Measurements from ENCODE around the gene ZBTB47.

ZBTB47 gene

DNA sequence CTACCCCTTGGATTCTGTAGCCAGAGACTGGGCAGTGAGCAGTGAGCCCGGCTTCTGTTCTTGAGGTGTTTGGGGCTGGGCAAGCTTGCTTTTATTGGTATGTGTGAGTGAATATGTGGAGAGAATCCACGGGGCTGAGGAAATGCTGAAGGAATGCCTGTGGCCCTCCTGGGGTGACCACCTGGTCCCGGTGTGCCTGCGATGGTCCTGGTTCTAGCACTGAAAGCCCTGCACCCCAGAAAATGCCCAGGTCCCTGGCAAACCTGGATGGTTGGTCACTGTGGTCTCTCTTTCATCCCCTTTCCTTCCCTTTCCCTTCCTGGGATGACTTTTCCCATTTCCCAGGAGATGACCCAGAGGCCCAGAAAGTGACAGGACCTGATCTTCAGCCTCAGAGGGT is 4.2 kb downstream of the ZBTB47 start:
- no peak for TF ChIP-seq ZFX (IDR thresholded peaks at IDR 0.05)
- TF ChIP-seq, protein P1, sequence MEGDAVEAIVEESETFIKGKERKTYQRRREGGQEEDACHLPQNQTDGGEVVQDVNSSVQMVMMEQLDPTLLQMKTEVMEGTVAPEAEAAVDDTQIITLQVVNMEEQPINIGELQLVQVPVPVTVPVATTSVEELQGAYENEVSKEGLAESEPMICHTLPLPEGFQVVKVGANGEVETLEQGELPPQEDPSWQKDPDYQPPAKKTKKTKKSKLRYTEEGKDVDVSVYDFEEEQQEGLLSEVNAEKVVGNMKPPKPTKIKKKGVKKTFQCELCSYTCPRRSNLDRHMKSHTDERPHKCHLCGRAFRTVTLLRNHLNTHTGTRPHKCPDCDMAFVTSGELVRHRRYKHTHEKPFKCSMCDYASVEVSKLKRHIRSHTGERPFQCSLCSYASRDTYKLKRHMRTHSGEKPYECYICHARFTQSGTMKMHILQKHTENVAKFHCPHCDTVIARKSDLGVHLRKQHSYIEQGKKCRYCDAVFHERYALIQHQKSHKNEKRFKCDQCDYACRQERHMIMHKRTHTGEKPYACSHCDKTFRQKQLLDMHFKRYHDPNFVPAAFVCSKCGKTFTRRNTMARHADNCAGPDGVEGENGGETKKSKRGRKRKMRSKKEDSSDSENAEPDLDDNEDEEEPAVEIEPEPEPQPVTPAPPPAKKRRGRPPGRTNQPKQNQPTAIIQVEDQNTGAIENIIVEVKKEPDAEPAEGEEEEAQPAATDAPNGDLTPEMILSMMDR (conservative IDR thresholded peaks at IDR 0.05) = no peak
- H3K27ac ChIP-seq = no peak overlapping the region

DNA sequence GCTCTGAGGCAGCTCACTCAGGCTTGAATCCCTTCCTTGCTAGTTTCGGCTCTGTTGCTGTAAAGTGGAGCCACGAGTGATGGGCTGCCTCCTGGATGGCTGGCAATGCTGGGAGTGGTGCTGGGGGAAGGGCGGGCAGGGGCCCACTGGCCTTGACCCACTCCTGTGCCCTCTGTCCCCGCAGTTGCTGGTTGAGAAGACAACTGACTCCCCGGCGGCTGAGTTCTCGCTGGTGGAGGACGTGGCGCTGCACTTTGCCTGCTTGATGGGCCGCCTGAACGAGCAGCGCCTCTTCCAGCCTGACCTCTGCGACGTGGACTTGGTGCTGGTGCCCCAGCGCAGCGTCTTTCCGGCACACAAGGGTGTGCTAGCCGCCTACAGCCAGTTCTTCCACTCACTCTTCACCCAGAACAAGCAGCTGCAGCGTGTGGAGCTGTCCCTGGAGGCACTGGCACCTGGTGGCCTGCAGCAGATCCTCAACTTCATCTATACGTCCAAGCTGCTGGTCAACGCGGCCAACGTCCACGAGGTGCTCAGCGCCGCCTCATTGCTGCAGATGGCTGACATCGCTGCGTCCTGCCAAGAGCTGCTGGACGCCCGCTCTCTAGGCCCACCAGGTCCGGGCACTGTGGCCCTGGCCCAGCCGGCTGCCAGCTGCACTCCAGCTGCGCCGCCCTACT is 4.7 kb downstream of the ZBTB47 start:
- TF ChIP-seq, protein P1 (conservative IDR thresholded peaks at IDR 0.05) = no peak
- TF ChIP-seq ZFX (IDR thresholded peaks at IDR 0.05) = no peak
- no peak overlapping the region for H3K27ac ChIP-seq

DNA sequence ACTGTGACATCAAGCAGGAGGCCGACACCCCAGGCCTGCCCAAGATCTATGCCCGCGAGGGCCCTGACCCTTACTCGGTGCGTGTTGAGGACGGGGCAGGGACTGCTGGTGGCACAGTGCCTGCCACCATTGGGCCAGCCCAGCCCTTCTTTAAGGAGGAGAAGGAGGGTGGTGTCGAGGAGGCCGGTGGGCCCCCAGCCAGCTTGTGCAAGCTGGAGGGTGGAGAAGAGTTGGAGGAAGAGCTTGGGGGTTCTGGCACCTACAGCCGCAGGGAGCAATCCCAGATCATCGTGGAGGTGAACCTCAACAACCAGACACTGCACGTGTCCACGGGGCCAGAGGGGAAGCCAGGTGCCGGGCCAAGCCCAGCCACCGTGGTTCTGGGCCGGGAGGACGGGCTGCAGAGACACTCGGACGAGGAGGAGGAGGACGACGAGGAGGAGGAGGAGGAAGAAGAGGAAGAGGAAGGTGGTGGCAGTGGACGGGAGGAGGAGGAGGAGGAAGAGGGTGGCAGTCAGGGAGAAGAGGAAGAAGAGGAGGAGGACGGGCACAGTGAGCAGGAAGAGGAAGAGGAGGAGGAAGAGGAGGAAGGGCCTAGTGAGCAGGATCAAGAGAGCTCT is 5.4 kb downstream of the ZBTB47 start:
- TF ChIP-seq, protein P1 (conservative IDR thresholded peaks at IDR 0.05) = no peak
- no peak for TF ChIP-seq ZFX (IDR thresholded peaks at IDR 0.05)
- no peak overlapping the region for H3K27ac ChIP-seq

DNA sequence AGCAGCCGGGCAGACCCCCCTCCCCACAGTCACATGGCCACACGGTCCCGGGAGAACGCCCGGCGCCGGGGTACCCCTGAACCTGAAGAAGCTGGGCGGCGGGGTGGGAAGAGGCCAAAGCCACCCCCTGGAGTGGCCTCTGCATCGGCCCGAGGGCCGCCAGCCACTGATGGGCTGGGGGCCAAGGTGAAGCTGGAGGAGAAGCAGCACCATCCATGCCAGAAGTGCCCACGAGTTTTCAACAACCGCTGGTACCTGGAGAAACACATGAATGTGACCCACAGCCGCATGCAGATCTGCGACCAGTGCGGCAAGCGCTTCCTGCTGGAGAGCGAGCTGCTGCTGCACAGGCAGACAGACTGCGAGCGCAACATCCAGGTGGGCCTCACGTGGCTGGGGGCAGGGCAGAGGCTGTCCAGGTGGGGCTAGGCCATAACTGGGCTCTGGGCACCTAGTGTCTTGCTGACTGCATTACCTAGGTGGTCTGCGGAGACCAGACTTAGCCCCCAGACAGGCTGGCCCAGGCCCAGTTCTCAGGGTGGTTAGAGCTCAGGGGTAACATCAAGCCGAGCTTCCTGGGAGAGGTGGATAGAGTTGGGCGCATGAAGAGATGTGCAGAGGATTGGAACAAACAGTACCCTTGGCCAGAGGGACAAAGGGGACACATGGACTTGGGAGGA is 6.1 kb downstream of the ZBTB47 start:
- H3K27ac ChIP-seq = no peak overlapping the region
- TF ChIP-seq, protein P1 (conservative IDR thresholded peaks at IDR 0.05) = no peak
- no peak for TF ChIP-seq ZFX (IDR thresholded peaks at IDR 0.05)

DNA sequence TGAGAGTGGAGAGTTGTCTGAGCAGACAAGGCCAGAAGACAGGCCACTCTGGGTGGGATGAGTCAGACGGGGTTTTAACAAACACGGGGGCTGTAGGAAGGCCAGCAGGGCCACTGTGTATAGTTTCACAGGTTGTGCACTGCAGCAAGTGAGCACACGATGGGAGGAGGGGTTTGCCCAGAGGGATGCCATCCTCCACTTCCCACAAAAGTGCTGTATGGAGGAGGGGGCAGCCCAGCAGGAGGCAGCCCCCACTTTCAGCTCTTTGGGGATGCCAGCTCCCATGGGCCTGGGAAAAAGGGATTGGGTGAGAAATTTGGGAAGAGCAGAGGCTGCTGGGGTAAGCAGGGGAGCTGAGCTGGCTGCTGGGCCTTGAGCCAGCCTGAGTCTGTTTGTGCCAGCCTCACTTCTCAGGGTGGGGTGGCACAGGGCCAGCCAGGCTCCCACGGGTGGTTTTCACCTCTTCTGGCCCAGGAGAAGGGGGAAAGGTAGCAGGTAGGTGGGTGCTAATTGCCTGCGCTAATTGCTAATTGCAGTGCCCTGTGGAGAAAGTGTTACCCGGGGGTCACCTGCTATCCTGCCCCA is 6.7 kb downstream of the ZBTB47 start:
- TF ChIP-seq ZFX (IDR thresholded peaks at IDR 0.05) = no peak
- TF ChIP-seq, protein P1 (conservative IDR thresholded peaks at IDR 0.05) = no peak
- no peak overlapping the region for H3K27ac ChIP-seq

DNA sequence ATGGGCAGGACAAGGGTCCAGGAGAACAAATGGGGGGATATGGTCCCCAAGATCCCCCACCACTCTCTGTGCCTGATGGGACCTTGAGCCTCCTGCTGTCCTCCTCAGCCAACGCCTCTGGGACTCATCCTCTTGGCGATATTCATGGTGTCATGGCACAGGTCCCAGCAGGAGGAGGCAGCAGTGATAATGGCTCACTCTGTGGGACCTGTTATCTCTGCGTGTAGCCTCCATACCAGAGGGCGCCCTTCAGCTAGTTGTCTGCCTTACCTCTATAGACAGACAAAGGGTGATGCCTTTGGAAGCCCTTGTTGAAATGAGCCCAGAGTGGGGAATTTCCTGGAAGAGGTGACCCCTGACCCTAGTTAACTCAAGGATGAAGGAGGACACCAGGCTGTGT is 7.4 kb downstream of the ZBTB47 start:
- H3K27ac ChIP-seq = no peak overlapping the region
- no peak for TF ChIP-seq ZFX (IDR thresholded peaks at IDR 0.05)
- TF ChIP-seq, protein P1 (conservative IDR thresholded peaks at IDR 0.05) = no peak

DNA sequence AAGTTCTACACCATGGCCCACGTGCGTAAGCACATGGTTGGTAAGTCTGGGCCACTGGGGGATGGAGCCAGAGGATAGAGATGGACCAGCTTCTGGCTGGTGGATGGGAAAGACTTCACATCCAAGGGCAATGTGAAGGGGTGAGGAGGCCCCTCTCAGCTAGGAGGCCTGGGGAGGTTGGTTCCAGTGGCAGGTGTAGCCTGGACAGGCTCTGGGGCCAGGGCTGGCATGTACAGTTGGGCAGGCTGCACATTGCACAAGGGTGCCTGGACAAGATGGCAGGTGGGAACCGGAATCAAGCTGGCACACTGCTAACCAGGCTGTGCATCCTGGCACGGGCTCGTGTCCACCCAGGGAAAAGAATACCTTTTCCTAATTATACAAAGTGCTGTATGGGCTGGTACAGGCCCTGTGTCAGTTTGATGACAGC is 8.1 kb downstream of the ZBTB47 start:
- TF ChIP-seq, protein P1 (conservative IDR thresholded peaks at IDR 0.05) = no peak
- TF ChIP-seq ZFX (IDR thresholded peaks at IDR 0.05) = no peak
- H3K27ac ChIP-seq = no peak overlapping the region

Data from C4-2B (cell line).